A549 treated with Mapracorat at 1 μM for 4 hours (cell line): ENCODE measurements around the gene TRMT61A. TPM values are rescaled to one million over a fixed set of nuclear protein-coding genes. Genes with fewer than 3 reads are reported as not detected.

Source experiments
- total RNA-seq: library from RNA; stranded (reverse); fragments of 200-300 nt; extraction: Qiagen RNA extraction; gene quantifications from 5 replicates; pipeline ENCODE4 v1.2.3, GENCODE V29; 2022

Gene TRMT61A
- total RNA-seq: 17.0 to 30.5 TPM (median 26.4 TPM) in 5 replicates

GRCh38 chr14:103528587-103529382, at the start of gene TRMT61A:
TRMT61A (plus strand) TSS chr14:103529196; CDS start chr14:103529979, 783 bp downstream.

GRCh38 chr14:103522649-103523574, 6.1 kb upstream of the TRMT61A start, which contains the start of gene CKB:
CKB (minus strand) TSS chr14:103522830; CDS start chr14:103522493, 337 bp downstream.

GRCh38 chr14:103562429-103563225, 33.6 kb downstream of the TRMT61A start, which contains the start of the genes BAG5 and COA8:
BAG5 (minus strand) TSS chr14:103562657; CDS start chr14:103561164, 1,493 bp downstream.
COA8 (plus strand) TSS chr14:103562960; CDS start chr14:103563002, 42 bp downstream.

Other genes starting within 250 kb of the TRMT61A start
- gene EIF5, start 195.0 kb upstream of the TRMT61A start, total RNA-seq: 204 to 278 TPM (median 259 TPM) in 5 replicates
- gene MARK3, start 143.8 kb upstream of the TRMT61A start, total RNA-seq: 52.4 to 59.7 TPM (median 54.7 TPM) in 5 replicates
- 98.0 to 132 TPM (median 131 TPM) in 5 replicates for gene CKB, start 6.4 kb upstream of the TRMT61A start, total RNA-seq
- 22.0 to 24.8 TPM (median 23.0 TPM) in 5 replicates for gene BAG5, start 33.5 kb downstream of the TRMT61A start, total RNA-seq
- gene COA8, start 33.8 kb downstream of the TRMT61A start, total RNA-seq: 47.7 to 57.7 TPM (median 56.0 TPM) in 5 replicates
- gene KLC1, start 100.0 kb downstream of the TRMT61A start, total RNA-seq: 78.5 to 112 TPM (median 107 TPM) in 5 replicates
- gene XRCC3, start 186.3 kb downstream of the TRMT61A start, total RNA-seq: 28.1 to 35.5 TPM (median 30.2 TPM) in 5 replicates
- gene ZFYVE21, start 186.6 kb downstream of the TRMT61A start, total RNA-seq: 34.0 to 47.2 TPM (median 42.9 TPM) in 5 replicates